Cardiac fibroblast (primary cell): ENCODE data around the gene NRXN3.

Experiments
- DNase-seq, 2 donors: peaks; one replicate each; pipeline versions ENCODE4 v3.0.0 to v3.0.0-alpha.2; 2010; ENCODE audit warnings: low read depth in 2 of 2
- H3K4me3 ChIP-seq, 2 donors: replicated peaks in 1 of 2; 1 replicate in 1 of 2; 2 replicates in 1 of 2; pipeline ENCODE4 v1.5.1; 2011; ENCODE audit warnings: low read depth in 2 of 2, low read length in 2 of 2, mild to moderate bottlenecking in 2 of 2, moderate library complexity in 1 of 2
- TF ChIP-seq, protein P1 (sequence below): IDR thresholded peaks from one replicate; pipeline ENCODE4 v1.5.1; 2011; ENCODE audit warnings: low read depth, mild to moderate bottlenecking, low read length, inconsistent platforms

The NRXN3 gene

DNA sequence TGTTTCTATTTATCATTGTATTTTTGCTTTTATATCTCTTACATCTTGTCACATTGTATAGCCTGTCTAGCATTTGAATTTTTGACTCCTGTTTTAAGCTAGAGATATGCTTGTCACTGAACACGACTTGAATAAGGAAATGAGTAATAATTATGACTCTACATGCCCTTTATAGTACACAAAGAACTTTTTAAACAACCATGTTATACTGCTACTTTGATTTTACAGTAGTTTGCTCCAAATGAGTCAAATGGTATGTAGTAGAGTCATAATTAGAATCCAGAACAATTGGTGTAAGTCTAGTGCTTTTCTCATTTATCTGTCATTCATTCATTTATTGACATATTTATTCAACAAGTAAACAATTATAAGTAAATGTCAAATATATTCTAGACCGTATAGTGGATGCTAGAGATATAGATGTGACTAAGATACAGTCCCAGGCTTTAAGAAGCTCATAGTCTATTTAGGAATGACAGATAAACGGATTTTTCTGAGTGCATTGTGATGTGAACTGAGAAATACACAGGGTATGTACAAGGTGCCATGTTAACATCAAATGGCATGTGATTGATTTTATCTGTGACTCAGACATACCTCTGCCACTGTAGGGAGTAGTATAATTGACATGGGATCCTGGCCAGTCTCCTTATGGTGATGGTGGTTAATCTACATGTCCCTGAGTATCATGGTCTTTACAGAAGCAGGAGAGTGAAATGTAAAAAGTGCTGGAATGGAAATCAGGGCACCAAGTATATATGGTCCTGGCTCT lies 1241.4 kb downstream of the NRXN3 start:
- TF ChIP-seq, protein P1, sequence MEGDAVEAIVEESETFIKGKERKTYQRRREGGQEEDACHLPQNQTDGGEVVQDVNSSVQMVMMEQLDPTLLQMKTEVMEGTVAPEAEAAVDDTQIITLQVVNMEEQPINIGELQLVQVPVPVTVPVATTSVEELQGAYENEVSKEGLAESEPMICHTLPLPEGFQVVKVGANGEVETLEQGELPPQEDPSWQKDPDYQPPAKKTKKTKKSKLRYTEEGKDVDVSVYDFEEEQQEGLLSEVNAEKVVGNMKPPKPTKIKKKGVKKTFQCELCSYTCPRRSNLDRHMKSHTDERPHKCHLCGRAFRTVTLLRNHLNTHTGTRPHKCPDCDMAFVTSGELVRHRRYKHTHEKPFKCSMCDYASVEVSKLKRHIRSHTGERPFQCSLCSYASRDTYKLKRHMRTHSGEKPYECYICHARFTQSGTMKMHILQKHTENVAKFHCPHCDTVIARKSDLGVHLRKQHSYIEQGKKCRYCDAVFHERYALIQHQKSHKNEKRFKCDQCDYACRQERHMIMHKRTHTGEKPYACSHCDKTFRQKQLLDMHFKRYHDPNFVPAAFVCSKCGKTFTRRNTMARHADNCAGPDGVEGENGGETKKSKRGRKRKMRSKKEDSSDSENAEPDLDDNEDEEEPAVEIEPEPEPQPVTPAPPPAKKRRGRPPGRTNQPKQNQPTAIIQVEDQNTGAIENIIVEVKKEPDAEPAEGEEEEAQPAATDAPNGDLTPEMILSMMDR, result no peak
- DNase-seq, result peak in 1 of 2 donors; percentile 49
- H3K4me3 ChIP-seq, result no peak overlapping the region

- no peak for DNase-seq
- TF ChIP-seq, protein P1, result no peak
- no peak overlapping the region for H3K4me3 ChIP-seq
Measured at GRCh38 chr14:79412822-79413221, 1242.6 kb downstream of the NRXN3 start.

DNA sequence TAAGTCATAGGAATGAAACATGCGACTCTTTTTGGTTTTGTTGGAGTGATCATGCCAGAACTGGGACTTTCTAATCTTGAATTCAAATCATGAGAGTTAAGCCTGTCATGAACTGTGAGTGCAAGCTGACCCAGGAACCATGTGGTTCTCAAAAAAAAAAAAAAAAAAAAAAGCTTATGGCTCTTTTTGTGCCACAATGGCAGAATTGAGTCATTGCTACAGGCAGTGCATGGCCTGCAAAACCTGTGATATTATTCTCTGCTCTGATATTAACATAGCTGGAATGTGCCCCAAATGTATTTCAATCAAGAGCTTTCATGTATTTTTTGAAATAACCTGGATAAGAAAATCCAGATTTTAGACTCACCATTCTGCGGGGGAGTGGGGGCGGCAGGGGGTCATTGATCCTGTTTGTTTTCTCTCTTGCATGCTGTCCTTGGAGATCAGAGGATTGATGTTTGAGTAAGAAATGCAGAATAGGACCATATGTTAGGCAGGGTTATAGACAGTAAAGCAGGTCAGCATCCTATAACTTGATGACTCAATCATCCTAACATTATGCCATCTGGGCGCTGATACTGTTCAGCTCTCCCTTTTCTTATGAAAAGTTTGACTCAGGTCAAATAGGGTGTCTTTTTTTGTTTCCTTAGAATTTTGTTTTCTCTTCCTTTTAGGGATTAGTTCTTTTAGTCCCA lies 1243.7 kb downstream of the NRXN3 start:
- no peak overlapping the region for H3K4me3 ChIP-seq
- no peak for DNase-seq
- TF ChIP-seq, protein P1, result no peak

DNA sequence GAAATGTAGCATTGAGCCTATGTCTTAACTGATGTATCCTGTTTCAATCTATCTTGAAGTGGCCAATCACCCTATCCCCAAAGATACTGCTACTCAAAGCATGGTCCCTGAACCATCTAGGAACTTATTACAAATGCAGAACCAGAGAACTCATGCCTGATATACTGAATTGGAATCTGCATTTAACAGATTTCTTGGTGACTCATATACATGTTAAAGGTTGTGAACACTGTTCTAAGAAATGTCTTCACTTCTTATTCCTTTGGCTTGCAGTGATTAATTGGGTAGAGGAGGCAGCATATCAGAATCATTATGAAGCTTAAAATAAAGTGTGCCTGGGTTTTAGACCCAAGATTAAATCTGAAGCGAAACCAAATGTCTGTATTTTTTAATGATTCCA lies 1245.6 kb downstream of the NRXN3 start:
- TF ChIP-seq, protein P1, result no peak
- peak in 1 of 2 donors; percentile 36 for DNase-seq
- no peak overlapping the region for H3K4me3 ChIP-seq

DNA sequence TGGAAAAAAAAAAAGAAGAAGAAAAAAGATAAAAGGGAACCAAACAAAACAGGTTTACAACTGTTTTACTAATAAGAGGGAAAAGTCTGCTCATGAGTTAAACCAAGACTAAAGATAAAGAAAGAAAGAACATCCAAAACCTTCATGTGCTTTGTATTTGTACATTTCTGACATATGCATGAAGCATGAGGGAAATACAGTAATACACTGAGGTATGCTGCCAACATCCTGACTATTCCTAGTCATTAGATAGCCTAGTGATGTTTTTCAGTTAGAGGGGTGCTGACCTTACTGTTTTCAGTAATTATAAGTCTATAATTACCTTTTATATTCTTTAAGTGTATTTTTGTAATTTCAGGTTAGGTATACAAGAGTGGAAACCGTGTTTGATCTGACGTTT lies 1247.8 kb downstream of the NRXN3 start:
- DNase-seq, result peak in 1 of 2 donors; percentile 58
- TF ChIP-seq, protein P1, result no peak
- no peak overlapping the region for H3K4me3 ChIP-seq

GRCh38 chr14:79418649-79419415 lies 1248.7 kb downstream of the NRXN3 start:
- DNase-seq, result no peak
- TF ChIP-seq, protein P1, result no peak
- H3K4me3 ChIP-seq, result no peak overlapping the region
